SK-N-SH treated with all-trans-retinoic acid at 6 μM for 48 hours (cell line): ENCODE data around the gene YTHDC1.

Experiments
- ESRRG ChIP-seq: fragments of 250-450 bp; sonication (Bioruptor Pico); IDR thresholded peaks from 2 replicates; pipeline ENCODE4 v1.6.1; 2021; ENCODE audit warnings: mild to moderate bottlenecking
- RARB ChIP-seq: fragments of 250-450 bp; sonication (Bioruptor Pico); IDR thresholded peaks from 2 replicates; pipeline ENCODE4 v1.8.0; 2021; ENCODE audit warnings: mild to moderate bottlenecking, moderate library complexity
- ZFP30 ChIP-seq: fragments of 450-650 bp; formaldehyde crosslinking; IDR thresholded peaks from 2 replicates; pipeline ENCODE4 v1.5.0; 2022; ENCODE audit warnings: mild to moderate bottlenecking, moderate library complexity
- TF ChIP-seq, protein P1 (sequence below): fragments of 250-450 bp; sonication (Bioruptor Pico); IDR thresholded peaks from 2 replicates; pipeline ENCODE4 v1.8.0; 2020; ENCODE audit warnings: mild to moderate bottlenecking, moderate library complexity, borderline replicate concordance
- TF ChIP-seq, protein P2 (sequence below): fragments of 250-450 bp; sonication (Bioruptor Pico); IDR thresholded peaks from 2 replicates; pipeline ENCODE4 v1.5.1; 2021; ENCODE audit warnings: mild to moderate bottlenecking, moderate library complexity

DNA sequence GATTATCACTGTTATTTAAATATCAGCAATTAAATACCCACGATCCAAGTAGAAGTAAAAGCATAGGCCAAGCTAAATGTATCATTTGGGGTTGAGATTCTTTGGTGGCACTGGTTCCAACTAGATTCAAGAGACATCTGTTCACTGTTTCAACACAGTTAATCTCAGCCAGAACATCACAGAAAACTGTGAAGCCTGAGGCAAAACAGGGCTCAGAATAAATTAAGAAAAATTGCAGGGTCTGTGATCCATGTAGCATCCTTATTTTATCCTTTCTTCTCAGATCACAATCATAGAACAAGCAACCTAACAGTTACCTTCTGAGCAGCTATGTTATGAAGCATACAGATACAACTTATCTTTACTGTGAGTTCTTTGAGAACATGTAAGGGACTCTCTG, 23.7 kb downstream of the YTHDC1 start:
- TF ChIP-seq, protein P1, sequence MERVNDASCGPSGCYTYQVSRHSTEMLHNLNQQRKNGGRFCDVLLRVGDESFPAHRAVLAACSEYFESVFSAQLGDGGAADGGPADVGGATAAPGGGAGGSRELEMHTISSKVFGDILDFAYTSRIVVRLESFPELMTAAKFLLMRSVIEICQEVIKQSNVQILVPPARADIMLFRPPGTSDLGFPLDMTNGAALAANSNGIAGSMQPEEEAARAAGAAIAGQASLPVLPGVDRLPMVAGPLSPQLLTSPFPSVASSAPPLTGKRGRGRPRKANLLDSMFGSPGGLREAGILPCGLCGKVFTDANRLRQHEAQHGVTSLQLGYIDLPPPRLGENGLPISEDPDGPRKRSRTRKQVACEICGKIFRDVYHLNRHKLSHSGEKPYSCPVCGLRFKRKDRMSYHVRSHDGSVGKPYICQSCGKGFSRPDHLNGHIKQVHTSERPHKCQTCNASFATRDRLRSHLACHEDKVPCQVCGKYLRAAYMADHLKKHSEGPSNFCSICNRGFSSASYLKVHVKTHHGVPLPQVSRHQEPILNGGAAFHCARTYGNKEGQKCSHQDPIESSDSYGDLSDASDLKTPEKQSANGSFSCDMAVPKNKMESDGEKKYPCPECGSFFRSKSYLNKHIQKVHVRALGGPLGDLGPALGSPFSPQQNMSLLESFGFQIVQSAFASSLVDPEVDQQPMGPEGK: no peak
- no peak for TF ChIP-seq ESRRG (CRISPR knock-in tag)
- no peak for TF ChIP-seq ZFP30 (CRISPR knock-in tag)
- TF ChIP-seq, protein P2, sequence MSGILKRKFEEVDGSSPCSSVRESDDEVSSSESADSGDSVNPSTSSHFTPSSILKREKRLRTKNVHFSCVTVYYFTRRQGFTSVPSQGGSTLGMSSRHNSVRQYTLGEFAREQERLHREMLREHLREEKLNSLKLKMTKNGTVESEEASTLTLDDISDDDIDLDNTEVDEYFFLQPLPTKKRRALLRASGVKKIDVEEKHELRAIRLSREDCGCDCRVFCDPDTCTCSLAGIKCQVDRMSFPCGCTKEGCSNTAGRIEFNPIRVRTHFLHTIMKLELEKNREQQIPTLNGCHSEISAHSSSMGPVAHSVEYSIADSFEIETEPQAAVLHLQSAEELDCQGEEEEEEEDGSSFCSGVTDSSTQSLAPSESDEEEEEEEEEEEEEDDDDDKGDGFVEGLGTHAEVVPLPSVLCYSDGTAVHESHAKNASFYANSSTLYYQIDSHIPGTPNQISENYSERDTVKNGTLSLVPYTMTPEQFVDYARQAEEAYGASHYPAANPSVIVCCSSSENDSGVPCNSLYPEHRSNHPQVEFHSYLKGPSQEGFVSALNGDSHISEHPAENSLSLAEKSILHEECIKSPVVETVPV (CRISPR knock-in tag): no peak
- no peak for TF ChIP-seq RARB
